GM23248 (cell line): ENCODE results near the gene ST6GALNAC3.

ENCODE experiments used
- EZH2 ChIP-seq: fragments of 200-600 bp; sonication (generic); IDR thresholded peaks from 2 replicates; pipeline ENCODE4 v1.6.1; 2018; ENCODE audit warnings: antibody characterized with exemption, mild to moderate bottlenecking; ENCODE audit not compliant: insufficient read depth, poor library complexity, severe bottlenecking
- EZH2phosphoT487 ChIP-seq: fragments of 200-600 bp; sonication (generic); IDR thresholded peaks from 2 replicates; pipeline ENCODE4 v1.6.1; 2018; ENCODE audit warnings: antibody characterized with exemption, moderate library complexity, mild to moderate bottlenecking, low read depth; ENCODE audit not compliant: insufficient read depth

GRCh38 chr1:76238094-76238628, 163.6 kb downstream of the ST6GALNAC3 start:
- no peak for TF ChIP-seq EZH2
- TF ChIP-seq EZH2phosphoT487 = no peak
